NCI-H2227 (cell line): ENCODE measurements around the gene CLASP1.
"Not testable (repeated sequence)": the region's sequence is repeated elsewhere in the genome, so short reads cannot be mapped to it uniquely, and the experiment has no call there.

Source experiments
- DNase-seq: peaks from one replicate; lab custom pipeline; 2025; ENCODE audit not compliant: unreplicated experiment; lab: John Stamatoyannopoulos, UW

The CLASP1 gene

DNA sequence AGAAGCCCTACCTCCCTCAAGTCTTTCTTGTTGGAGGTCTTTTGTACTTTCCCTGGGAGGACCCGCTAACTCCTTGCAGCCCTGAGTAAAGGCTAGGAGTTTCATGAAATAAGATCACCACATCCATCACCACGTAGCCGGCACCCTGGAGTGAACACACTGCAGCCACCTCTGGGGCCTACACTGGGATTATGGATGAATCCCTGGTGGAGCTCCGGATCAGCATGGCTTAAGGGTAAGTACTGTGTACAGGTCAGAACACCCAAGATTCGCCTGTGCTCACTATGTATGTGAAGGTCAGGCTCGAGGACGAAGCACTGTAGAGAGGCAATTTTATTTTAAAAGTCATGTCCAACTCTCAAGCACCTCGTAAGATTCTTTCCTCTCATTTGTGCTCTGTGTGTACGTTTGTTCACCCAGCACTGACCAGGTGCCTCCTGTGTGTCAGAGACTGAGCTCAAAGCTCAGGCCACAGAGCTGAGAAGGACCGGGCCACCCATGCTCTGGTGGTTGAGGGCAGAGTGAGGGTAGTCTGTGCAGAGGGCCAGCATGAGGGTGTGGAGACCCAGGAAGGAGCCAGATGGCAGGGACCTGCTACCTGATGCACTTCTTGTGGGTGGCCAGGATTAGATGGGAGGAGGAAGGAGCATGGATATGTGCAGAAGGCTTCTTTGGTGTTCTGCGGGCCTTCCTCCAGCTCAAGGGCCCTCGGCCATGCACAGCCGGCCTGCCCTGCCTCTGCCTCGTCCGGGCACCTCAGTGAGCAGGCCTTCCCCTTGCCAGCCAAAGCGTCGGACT, 297.5 kb downstream of the CLASP1 start:
- DNase-seq = no peak

DNA sequence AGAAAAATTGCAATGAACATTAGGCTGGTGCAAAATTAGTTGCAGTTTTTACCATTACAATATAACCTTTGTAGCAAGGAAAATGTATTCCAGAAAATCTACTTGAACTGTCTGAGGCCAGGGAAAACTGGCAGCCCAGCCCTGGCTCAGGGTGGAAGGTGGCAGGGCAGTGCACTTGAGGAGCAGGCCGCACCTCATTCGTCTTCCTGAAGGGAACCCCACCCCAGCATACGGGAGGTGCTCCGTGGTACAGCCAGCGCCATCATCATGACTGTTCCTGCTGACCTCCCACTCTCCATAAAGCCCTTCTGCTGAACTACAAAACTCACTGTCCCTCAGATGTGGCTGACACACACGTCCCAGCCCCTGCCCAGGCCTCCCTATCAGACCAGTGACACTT, 298.4 kb downstream of the CLASP1 start:
- DNase-seq = no peak

DNA sequence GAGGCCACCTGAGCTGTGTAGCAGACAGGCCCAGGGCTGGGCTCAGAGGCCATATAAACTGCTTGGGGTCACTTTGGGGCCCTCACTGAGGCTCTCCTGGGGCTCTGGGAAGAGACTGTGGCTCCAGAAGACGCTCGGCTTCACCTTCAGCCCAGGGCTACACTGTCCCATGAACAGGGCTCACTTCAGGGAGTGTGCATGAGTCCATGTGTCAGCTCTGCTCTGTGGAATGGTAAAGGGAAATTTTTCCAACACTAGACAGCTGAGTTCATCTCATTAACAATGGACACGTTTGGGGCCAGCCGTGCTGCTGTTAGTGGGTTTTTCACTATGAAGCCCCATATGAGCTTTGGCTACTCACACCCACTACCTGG, 298.9 kb downstream of the CLASP1 start:
- no peak for DNase-seq

DNA sequence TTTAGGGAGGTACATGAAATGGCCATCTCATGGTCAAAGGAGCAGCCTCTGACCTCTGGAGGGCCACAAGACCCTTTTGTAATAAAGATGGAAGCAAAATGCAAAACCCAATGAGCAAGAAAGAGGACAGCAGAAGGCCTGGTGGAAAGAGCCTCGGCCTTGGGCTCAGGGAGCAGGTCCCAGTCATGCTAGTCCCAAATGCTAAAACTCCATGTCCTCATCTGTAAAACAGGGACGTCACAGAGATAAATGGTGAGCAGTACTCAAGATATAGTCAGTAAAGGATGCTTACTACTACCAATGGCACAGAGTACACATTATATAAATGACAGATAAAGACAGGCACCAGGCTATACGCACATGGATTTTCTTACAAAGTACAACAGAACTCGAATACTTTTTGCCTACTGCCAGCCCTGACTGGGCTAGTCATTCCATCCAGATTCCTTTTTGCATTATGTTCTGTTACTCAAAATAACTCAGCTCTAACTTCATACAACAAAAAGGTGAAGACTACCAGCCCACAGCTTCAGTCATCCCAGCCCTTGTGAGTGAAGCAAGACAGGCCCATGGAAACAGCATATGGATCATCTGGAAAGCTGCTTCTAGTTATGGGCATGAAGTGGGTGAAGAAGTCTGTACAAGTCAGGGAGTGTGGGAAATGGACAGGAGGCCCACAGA, 299.4 kb downstream of the CLASP1 start:
- DNase-seq = no peak

DNA sequence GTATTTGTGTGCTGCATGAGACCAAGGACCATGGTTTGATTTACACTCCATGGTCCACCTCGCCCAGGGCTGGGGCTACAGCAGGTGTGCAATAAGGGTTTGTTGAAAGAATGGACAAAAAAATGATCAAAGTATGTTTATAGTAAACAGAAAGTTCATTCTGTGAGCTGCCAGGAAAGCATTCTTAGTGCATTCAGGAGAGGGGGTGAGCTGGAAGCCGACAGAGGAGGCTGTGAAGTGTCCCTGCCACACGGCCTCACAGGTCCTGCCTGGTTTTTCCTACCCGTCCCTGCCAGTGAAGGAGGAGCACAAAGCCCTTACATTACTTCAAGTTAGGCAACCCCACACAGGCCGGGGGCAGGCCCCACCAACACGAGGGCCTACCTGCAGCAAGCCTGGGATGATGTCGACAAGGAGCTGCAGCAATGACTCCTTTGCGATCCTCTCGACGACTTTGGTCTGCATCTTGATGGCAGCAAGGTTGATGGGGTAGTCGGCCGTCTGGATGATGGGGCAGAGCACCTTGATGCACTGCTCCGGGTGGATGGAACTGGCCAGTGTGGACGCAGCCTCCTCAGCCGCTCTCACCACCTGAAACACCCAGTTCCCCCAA, 301.0 kb downstream of the CLASP1 start:
- no peak for DNase-seq

DNA sequence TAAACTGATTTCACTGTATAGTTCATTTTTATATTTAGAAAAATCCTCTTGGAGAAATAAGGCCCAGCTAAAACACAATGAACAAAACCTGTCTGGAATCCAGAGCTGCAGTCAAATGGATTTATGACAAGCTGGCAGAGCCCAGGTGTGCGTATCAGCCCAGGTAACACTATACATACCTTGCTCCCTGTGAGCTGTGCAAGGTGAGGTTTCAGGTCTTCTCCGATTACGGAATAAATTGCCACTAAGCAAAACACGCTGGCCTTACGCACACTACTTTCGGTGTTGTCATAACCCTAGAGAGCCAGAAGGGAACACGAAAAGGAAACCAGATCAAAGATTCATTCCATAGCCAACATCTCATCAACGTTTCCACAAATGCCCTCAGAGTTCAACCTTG, 302.4 kb downstream of the CLASP1 start:
- no peak for DNase-seq

DNA sequence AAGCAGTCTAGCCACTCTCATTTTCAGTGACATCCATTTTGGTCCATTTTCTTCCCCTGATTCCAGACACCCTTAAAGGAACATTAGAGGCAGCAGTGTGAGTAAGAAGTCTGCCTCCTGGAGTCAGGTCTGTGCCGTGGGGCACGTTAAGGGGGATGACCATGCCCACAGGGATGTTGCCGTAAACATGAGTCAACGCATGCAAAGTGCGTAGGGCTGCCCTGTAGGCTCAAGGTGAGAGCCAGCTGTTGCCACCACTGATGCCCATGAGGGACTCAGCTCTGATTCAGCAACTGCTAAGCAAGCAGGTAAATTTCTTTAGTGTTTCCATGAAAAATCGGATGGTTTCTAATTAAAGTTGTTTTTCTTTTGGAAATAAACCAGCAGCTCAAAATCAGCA, 302.9 kb downstream of the CLASP1 start:
- DNase-seq = no peak

DNA sequence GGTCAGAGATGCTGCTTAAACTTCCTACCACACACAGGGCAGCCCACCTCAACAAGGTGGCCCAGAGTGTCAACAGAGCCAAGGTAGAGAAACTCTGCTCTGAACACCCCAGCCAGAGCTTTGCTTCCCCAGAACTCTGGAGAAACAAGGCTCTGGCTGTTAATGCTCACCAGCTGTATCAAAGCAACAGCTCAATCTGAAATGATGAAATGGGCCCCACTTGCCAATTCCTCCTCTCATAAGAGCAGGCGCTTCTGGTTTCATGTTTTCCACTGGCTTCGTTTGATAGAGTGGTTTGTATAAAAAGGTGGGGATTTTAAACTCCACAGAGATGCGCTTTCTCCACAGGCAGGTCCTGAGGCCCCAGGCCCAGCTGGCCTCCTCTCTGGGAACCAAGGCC, 303.4 kb downstream of the CLASP1 start:
- DNase-seq = no peak

DNA sequence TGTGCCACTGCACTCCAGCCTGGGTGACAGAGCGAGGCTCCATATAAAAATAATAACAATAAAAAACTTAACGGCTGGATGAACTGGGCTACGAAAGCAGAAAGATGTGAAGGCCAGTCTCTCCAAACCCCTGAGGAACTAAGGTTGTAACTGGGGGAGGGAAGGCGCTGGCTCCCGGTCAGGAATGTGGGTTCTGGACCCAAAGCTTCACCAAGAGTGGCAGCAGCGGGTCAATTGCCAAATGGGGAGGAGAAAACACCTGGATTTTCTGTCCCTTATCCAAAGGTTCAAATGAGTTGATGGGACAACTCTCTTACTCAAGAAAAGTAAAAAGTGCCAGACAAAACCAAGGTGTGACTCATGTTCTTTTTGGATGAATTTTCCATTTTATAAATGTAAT, 304.2 kb downstream of the CLASP1 start:
- no peak for DNase-seq

DNA sequence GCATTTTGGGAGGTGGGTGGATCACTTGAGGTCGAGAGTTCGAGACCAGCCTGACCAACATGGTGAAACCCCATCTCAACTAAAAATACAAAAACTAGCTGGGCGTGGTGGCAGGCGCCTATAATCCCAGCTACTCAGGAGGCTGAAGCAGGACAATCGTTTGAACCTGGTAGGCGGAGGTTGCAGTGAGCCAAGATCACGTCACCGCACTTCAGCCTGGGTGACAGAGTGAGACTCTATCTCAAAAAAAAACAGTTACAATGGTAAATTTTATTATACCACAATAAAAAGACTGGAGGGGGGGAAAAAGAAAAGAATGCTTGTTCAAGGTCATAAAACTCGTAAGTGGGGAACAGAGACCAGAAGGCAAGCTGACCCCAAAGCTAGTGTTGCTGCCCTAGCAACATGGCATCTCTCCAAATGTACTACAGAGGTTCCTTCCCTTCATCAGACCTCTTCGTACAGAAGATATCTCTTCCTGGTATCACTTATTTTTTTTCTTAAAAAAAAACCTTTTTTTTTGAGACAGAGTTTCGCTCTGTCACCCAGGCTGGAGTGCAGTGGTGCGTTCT, 305.3 kb downstream of the CLASP1 start:
- not testable (repeated sequence) for DNase-seq

DNA sequence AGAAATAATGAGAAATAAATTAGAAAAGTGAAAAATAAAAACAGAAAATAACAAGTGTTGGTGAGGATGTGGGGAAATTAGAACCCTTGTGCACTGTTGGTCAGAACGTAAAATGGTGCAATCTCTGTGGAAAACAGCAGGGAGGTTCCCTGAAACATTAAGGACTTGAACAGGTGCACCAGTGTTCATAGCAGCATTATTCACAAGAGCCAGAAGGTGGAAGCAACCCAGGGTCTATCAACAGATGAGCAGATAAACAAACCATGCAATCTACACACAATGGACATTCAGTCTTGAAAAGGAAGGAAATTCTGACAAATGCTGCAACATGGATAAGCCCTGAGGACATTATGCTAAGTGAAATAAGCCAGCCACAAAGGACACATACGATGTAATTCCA, 306.1 kb downstream of the CLASP1 start:
- DNase-seq = no peak

DNA sequence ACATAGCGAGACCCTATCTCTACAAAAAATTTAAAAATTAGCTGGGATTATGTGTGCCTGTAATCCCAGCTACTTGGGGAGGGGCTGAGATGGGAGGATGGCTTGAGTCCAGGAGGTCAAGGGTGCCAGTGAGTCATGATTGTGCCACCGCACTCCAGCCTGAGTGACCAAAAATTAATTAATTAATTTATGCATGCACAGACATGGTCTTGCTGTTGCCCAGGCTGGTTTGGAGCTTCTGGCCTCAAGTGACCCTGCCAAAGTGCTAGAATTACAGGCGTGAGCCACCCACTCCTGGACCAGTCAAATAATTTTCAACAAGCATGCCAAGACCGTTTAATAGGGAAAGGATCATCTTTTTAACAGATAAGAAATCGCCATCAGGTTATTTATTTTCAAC, 306.5 kb downstream of the CLASP1 start:
- DNase-seq = no peak

DNA sequence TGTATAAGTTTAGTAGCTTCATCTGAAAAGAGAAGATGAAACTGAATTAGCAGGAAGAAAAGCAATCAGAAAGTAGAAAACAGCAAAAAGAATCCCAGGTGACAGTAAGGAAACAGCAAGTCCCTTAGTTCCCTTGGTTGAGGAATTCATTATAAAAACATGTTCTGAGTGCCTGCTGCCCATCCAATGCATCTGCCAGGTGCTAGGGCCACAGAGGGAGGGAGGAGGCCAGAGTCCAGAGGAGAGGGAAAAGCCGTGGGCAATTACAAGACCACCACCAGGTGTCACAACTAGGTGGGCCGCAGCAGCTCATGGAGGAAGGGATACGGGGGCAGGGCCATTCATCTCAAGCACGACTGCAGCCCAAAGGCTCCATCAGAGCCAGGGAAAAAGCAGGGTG, 308.3 kb downstream of the CLASP1 start:
- no peak for DNase-seq

DNA sequence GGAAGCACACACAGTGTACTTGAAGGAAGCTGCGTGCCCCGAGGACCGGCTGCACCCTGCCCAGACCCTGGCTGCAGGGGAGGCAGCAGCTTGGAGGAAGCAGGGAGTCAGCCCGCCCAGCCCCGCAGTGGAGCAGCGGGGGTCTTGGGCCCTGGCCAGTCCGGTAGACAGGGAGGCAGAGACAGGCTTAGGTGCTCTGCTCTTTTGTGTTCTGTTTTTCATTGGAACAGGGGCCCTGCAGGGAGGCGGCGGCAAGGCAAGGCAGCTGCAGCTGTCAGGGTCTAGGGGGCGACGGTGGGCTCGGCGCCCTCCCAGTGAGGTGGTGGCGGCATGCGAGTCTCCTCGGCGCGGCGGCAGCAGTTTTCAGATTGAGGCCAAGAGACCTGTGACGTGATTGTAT, 311.0 kb downstream of the CLASP1 start:
- no peak for DNase-seq

DNA sequence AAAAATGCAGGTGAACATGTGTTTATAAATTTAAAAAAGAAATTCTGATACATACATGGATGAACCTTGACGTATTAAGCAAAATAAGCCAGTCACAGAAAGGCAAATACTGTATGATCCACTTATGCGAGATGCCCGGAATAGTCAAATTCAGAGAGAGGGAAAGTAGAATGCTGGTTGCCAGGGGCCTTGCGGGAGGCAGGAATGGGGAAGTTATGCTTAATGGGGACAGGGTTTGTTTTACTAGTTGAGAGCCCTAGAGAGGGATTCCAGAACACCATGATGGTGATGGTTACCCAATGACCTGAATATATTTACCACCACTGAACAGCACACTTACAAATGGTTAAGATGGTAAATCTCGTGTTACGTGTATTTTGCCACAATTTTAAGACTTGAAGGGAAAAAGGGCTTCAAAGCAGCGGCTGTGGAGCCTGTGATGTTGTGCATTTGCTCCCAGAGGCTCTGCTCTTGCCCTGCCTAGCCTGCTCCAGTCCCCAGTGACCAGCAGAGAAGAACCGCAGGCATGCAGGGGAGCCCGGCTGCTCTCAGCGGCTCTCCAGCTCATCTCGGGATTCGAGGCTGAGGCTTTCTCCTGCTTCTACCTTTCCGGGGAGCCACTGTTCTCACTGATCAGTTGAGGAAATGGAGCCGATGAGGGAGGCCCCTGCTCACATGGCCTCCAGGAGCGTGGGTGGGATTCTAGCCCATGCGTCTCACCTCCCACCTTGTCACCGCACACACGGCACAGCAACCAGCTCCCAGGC, 312.6 kb downstream of the CLASP1 start:
- DNase-seq = no peak

DNA sequence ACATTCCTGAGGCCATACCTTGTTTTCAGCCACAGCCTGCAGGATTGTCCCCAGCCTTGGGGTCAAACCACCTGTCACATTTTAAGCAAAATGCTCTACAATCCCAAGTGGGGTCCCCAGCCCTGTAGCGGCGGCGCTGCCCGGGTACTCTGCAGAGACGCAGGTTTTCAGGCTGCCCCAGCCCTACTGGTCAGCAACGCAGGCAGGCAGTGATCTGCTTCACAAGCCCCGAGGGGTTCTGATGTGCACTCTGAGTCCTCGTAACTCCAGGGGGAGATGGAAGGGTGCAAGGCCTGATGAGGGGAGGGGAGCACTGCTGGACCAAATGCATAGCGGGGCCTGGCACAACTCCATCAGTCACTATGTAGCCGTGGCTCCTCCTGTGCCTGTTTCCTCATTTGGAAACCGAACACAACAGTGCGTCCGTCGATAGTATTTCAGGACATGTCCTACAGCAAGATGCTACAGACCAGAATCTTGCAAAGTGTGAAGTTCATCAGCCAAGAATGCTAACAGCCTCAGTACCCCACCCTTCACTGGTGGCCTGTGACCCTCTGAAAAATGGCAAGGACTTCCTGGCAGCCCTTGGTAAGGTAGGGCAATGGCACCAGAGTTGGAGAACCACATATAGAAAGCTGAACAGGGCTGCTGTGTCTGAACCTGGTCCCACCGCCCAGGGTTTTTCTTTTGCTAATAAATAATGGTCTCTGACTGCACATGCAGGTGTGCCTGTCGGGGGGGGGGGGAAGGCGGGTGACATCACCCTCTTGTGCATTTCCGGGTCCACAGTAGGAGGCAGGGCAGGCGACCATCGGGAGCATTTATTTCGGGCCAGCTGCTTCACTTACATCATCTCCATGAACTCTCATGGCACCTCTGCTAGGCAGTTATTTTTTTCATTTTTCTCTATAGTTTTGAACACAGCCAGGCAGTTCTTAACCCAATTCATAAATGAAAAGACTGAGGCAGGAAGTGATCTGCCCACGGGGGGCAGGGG, 313.7 kb downstream of the CLASP1 start:
- peak; percentile 10 for DNase-seq

DNA sequence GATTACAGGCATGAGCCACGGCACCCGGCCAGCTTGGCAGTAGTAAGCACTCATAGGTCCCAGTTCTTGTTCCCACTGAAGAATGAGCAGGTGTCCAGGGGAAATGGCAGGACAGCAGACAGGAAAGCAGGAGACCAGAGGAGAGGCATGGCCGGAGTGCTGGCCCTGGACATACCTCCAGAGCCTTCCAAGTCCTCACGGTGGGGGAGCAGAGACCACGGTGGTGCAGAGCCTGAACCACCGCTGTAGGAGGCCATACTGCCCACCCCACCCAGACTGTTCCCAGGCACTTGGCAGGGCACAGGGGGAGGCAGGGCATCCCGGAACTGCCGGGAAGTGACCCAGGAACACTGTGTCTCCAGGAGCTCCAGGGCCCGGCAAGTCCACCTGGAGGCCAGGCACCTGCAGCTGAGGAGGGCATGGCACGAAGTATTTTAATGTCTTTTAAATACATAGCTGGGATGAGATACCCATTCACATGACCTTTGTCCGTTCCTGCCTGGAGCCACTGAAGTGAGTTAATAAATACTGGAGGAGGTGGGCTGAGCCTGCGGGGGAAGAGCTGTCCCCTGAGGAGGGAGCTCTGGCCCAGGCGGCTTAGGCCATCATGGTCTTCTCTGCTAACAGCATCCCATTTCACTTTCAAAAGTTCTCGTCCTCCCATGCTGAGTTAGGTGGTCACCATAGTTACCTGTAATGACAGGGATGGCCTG, 314.5 kb downstream of the CLASP1 start:
- DNase-seq = no peak

DNA sequence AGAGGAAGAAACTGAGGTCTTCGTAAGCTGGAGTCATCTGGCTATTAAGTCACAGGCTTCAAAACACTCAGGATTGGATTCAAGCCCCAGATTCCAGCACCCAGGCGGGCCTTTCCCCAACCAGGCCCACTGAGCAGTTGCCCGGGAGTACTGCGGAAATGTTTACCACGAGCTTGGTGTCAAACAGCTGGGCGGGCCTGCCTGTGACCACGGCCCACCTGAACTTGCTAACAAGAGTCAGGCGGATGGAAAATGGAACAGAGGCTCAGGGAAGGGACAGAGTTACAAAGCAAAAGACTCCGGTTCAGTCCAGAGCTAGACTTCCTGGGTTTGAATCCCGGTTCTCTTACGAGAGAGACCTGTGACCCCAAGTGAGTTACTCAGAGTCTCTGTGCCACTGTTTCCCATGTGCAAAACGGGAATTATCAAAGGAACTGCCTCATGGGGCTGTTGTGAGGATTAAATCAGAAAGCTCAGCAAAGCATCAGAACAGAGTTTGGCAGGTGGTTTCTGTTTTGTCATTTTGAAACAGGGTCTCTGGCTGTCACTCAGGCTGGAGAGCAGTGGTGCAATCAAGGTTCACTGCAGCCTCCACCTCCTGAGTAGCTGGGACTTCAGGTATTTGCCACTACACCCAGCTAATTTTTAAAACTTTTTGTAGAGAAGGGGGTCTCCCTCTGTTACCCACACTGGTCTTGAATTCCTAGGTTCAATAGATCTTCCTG, 315.3 kb downstream of the CLASP1 start:
- DNase-seq = no peak

DNA sequence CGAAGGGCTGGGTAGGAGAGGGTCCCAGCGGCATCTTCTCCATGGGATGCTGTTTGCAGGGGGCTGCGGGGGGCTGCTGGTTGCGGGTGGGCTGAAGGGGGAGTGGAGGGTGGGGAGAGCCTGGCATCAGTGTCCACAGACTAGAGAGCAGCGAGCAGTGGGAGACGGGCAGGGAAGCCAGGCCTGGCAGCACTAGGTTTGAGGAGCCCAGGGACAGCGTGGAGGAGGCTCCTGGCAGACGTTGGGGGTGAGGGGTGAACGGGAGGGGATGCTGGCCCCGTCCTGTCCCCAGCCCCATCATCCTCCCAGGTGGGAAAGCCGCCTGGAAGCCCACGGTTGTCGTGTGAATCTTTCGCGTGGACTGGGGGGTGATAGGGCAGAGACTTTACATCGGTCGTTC, 316.0 kb downstream of the CLASP1 start:
- DNase-seq = no peak
